ENCODE measurements around the gene CDC27.
"Not testable (repeated sequence)": the region's sequence is repeated elsewhere in the genome, so short reads cannot be mapped to it uniquely, and the experiment has no call there.

CDC27 gene

DNA sequence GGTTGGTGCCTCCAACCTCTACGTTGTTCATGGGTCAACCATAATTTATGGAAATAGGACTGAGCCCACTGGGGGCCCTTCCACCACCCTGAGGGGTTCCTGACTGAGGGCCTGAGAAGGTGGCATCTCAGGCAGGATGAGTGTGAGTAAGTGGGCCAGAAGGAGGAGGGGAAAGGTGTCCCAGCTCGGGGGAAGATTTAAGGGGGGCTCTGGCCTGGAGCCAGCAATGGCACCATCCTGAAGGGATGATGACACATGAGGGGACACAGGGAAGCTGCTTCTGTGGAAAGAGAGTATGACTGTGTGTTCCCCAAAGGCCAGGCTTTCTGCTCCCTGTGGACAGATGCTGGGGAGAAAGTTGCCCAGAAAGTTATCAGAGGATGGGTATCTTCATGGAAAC is 38.8 kb upstream of the CDC27 start:
- H3K36me3 ChIP-seq (ENCODE audit: control insufficient read depth, insufficient read depth, low read length): no peaks in the 10 kb centered on the region
- no peak overlapping the region for H3K27ac ChIP-seq (ENCODE audit: low read length)
- no peak for DNase-seq (ENCODE audit: low read depth, low spot score)
- H3K4me1 ChIP-seq (ENCODE audit: control insufficient read depth, insufficient read depth, low read length): no peaks in the 10 kb centered on the region
- WGBS (ENCODE audit: insufficient coverage, insufficient read length): no CpG with 5 or more reads among the region's 2 CpGs
- no peaks in the 10 kb centered on the region for H3K9me3 ChIP-seq (ENCODE audit: control insufficient read depth, insufficient read depth, low read length)
- H3K4me3 ChIP-seq (ENCODE audit: low read length): no peak overlapping the region
- H3K27me3 ChIP-seq (ENCODE audit: control insufficient read depth, insufficient read depth, low read length): no peaks in the 10 kb centered on the region

DNA sequence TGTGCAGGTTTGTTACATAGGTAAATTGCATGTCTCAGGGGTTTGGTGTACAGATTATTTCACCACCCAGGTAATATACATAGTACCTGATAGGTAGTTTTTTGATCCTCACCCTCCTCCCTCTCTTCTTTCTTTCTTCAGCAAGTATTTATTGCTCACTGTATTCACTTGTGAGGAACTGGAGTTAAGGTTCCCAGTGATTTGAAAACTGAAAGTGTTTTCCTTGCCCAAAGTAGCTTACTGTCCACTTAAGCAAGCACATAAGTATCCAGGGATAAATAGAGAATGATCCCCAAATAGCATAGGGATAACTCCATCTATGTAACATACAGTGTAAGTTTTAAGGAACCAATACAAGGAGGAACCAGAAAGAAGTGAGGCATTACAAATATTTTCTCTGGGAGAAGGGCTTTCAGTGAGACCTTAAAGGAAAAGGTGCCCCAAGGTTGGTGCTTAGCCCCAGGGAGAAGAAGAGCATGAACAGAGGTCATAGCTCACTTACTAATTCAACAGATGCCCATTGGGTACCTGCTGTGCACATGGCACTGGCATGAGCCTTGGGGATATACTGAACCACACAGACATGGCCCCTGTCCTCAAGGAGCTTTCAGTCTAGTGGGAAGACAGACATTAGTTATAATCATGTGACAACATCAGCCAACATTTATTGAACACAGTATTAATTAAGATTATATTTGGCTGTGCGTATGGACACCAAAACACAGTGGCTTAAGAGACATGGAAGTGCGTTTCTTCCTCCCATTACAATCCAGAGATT is 37.0 kb upstream of the CDC27 start:
- H3K4me3 ChIP-seq (ENCODE audit: low read length): no peak overlapping the region
- H3K27ac ChIP-seq (ENCODE audit: low read length): no peak overlapping the region
- WGBS (ENCODE audit: insufficient coverage, insufficient read length): no CpG with 5 or more reads among the region's 2 CpGs
- no peaks in the 10 kb centered on the region for H3K4me1 ChIP-seq (ENCODE audit: control insufficient read depth, insufficient read depth, low read length)
- H3K9me3 ChIP-seq (ENCODE audit: control insufficient read depth, insufficient read depth, low read length): no peaks in the 10 kb centered on the region
- H3K27me3 ChIP-seq (ENCODE audit: control insufficient read depth, insufficient read depth, low read length): no peaks in the 10 kb centered on the region
- no peak for DNase-seq (ENCODE audit: low read depth, low spot score)
- H3K36me3 ChIP-seq (ENCODE audit: control insufficient read depth, insufficient read depth, low read length): no peaks in the 10 kb centered on the region

DNA sequence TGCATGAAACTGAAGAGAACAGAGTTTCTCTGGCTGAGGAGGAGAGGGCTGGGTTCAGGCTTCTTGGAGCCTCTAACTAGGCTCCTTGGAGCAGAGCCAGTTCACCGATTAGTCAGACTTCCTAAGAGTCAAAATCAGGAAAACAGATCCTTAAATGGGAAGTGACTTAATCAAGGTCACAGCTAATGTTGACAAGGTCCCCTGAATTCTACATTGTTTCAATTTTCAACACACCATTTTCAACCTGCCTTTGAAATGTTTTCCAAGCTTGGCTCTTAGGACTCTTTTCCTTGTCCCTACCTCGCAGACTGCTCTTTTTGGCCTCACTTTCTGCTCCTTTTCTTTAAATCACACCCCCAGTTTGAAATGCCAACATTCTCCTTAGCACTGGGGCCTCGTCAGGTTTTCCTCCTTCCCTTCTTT is 36.4 kb upstream of the CDC27 start:
- H3K27ac ChIP-seq (ENCODE audit: low read length): no peak overlapping the region

DNA sequence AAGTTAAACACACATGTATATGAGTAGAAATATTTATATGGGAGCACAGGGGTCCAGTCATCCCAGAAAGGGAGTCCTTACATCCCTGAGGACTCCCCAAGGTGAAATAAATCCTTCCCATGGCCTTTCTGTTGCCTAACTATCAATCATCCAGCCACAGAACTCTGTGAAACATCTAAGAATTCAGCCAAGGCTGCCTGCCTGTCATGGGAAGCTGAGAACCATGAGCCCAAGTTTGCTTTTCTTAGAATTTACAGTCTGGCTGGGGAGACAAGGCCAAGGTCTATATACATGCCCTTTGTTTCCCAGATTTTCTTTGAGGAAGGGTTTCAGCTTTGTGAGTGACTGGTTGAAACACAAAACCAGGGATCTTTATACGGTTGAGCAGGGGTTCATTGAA is 35.9 kb upstream of the CDC27 start:
- Histone ChIP-seq H3K36me3 (ENCODE audit: control insufficient read depth, insufficient read depth, low read length) (no peaks in the 10 kb centered on the region), H3K27ac (ENCODE audit: low read length) (no peak overlapping the region), H3K27me3 (ENCODE audit: control insufficient read depth, insufficient read depth, low read length) (no peaks in the 10 kb centered on the region), H3K9me3 (ENCODE audit: control insufficient read depth, insufficient read depth, low read length) (no peaks in the 10 kb centered on the region), H3K4me1 (ENCODE audit: control insufficient read depth, insufficient read depth, low read length) (peaks cover 2% of the 10 kb centered on the region; the same call in 1 of the 2 replicates), H3K4me3 (ENCODE audit: low read length) (no peak overlapping the region)
- DNase-seq (ENCODE audit: low read depth, low spot score): no peak
- WGBS (ENCODE audit: insufficient coverage, insufficient read length): no CpG with 5 or more reads among the region's 1 CpG

More for the DNA sequence above, 36.4 kb upstream of the CDC27 start:
- peaks cover 2% of the 10 kb centered on the region; the same call in 1 of the 2 replicates for H3K4me1 ChIP-seq (ENCODE audit: control insufficient read depth, insufficient read depth, low read length)
- no peak overlapping the region for H3K4me3 ChIP-seq (ENCODE audit: low read length)
- no peaks in the 10 kb centered on the region for H3K9me3 ChIP-seq (ENCODE audit: control insufficient read depth, insufficient read depth, low read length)
- no CpG with 5 or more reads among the region's 3 CpGs for WGBS (ENCODE audit: insufficient coverage, insufficient read length)
- no peak for DNase-seq (ENCODE audit: low read depth, low spot score)
- no peaks in the 10 kb centered on the region for H3K27me3 ChIP-seq (ENCODE audit: control insufficient read depth, insufficient read depth, low read length)
- no peaks in the 10 kb centered on the region for H3K36me3 ChIP-seq (ENCODE audit: control insufficient read depth, insufficient read depth, low read length)

DNA sequence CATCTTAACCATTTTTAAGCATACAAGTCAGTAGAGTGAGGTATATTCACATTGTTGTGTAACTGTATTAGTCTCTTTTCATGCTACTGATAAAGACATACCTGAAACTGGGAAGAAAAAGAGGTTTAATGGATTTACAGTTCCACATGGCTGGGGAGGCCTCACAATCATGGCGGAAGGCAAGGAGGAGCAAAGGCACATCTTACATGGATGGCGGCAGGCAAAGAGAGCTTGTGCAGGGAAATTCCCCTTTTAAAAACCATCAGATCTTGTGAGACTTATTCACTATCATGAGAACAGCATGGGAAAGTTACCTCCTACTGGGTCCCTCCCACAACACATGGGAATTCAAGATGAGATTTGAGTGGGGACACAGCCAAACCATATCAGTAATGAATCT is 35.0 kb upstream of the CDC27 start:
- not testable (repeated sequence) for H3K27me3 ChIP-seq (ENCODE audit: control insufficient read depth, insufficient read depth, low read length); H3K27ac ChIP-seq (ENCODE audit: low read length)
- no CpG with 5 or more reads among the region's 2 CpGs for WGBS (ENCODE audit: insufficient coverage, insufficient read length)

DNA sequence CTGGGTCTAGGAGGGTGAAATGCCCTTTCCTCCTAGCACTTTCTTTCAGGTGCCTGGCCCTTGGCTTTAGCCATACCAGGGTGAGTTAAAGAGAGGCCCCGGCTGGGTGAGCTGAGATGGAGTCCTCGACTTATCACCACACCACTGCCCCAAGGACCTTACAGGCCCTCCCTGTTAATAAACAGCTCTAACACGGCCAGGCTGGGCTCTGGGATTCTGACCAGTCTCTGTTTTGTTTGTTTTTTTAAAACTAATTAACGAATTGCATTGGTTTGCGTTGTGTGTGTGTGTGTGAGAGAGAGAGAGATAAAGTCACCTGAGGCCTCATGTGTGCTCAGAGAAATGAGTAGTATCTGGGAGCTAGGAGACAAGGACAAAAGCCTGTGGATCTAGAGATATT is 34.4 kb upstream of the CDC27 start:
- no peak overlapping the region for H3K27ac ChIP-seq (ENCODE audit: low read length)
- WGBS (ENCODE audit: insufficient coverage, insufficient read length): no CpG with 5 or more reads among the region's 5 CpGs
- H3K4me3 ChIP-seq (ENCODE audit: low read length): no peak overlapping the region
- no peaks in the 10 kb centered on the region for H3K27me3 ChIP-seq (ENCODE audit: control insufficient read depth, insufficient read depth, low read length)
- DNase-seq (ENCODE audit: low read depth, low spot score): no peak
- no peaks in the 10 kb centered on the region for H3K9me3 ChIP-seq (ENCODE audit: control insufficient read depth, insufficient read depth, low read length)
- H3K4me1 ChIP-seq (ENCODE audit: control insufficient read depth, insufficient read depth, low read length): peaks cover 2% of the 10 kb centered on the region; the same call in 1 of the 2 replicates
- H3K36me3 ChIP-seq (ENCODE audit: control insufficient read depth, insufficient read depth, low read length): no peaks in the 10 kb centered on the region

More for the DNA sequence above, 35.0 kb upstream of the CDC27 start:
- H3K9me3 ChIP-seq (ENCODE audit: control insufficient read depth, insufficient read depth, low read length); H3K36me3 ChIP-seq (ENCODE audit: control insufficient read depth, insufficient read depth, low read length); H3K4me1 ChIP-seq (ENCODE audit: control insufficient read depth, insufficient read depth, low read length); DNase-seq (ENCODE audit: low read depth, low spot score); H3K4me3 ChIP-seq (ENCODE audit: low read length): not testable (repeated sequence)

DNA sequence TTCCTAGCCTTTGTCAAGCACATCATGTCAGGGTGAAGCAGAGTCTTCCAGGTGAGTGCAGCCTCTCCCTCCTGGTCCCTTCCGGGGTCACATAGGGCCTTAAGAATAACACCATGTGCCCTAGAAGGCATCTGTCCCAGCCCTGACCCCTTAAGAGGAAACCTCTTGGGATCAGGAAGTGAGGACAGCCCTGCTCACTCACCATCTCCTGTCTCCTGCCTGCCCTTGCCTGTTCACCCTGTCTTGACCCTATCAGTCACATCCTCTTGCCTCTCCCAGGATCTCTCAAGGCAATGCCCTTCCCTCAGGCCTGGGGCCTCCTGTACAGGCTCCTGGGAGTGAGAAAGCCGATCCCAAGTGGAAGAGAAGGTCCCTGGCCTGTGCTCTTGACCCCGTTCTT is 33.9 kb upstream of the CDC27 start:
- Histone ChIP-seq H3K27ac (ENCODE audit: low read length) (no peak overlapping the region), H3K9me3 (ENCODE audit: control insufficient read depth, insufficient read depth, low read length) (no peaks in the 10 kb centered on the region), H3K27me3 (ENCODE audit: control insufficient read depth, insufficient read depth, low read length) (no peaks in the 10 kb centered on the region), H3K4me3 (ENCODE audit: low read length) (no peak overlapping the region), H3K4me1 (ENCODE audit: control insufficient read depth, insufficient read depth, low read length) (peaks cover 2% of the 10 kb centered on the region; the same call in 1 of the 2 replicates), H3K36me3 (ENCODE audit: control insufficient read depth, insufficient read depth, low read length) (no peaks in the 10 kb centered on the region)
- WGBS (ENCODE audit: insufficient coverage, insufficient read length): no CpG with 5 or more reads among the region's 3 CpGs
- no peak for DNase-seq (ENCODE audit: low read depth, low spot score)

DNA sequence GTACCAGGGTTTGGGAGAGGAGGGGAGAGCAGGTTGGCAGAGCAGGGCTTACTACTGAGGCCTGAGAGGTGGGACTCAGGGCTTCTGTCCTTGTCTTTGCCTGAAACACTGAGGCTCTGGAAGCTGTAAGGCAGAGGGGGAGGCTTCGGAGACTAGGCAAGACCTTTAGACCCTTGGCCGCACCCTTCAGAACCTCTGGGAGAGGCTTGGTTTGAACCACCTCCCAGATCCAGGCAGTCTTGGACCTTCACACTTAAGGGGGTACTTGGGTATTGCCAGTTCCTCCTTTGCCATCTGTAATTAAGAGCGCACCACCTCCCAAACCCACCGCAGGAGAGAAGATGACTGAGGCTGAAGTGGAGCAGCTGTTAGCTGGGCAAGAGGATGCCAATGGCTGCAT is 33.0 kb upstream of the CDC27 start:
- WGBS (ENCODE audit: insufficient coverage, insufficient read length): no CpG with 5 or more reads among the region's 4 CpGs
- no peak overlapping the region for H3K27ac ChIP-seq (ENCODE audit: low read length)

DNA sequence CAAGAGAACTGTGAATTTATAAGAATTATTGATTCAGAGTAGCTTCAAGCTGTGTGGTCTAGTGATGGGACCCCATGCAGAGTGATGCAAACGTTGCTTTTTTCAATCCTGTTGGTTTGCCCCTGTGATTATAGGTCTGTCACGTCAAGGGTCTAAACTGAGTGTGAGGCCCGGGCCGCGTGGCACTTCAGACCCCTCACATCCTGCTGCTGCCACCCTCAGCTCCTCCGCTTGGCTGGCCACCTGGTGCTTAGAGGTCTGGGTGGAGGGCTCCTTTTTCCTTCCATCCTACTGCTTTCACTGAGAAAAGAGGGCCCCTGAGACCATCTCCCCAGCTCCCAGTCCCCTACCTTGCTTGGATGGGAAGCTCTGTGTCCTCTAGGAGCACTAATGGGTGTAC is 32.1 kb upstream of the CDC27 start:
- no peaks in the 10 kb centered on the region for H3K9me3 ChIP-seq (ENCODE audit: control insufficient read depth, insufficient read depth, low read length)
- H3K27me3 ChIP-seq (ENCODE audit: control insufficient read depth, insufficient read depth, low read length): no peaks in the 10 kb centered on the region
- no peak overlapping the region for H3K4me3 ChIP-seq (ENCODE audit: low read length)
- no CpG with 5 or more reads among the region's 6 CpGs for WGBS (ENCODE audit: insufficient coverage, insufficient read length)
- H3K4me1 ChIP-seq (ENCODE audit: control insufficient read depth, insufficient read depth, low read length): peaks cover 2% of the 10 kb centered on the region; the same call in 1 of the 2 replicates
- H3K27ac ChIP-seq (ENCODE audit: low read length): no peak overlapping the region
- no peak for DNase-seq (ENCODE audit: low read depth, low spot score)
- no peaks in the 10 kb centered on the region for H3K36me3 ChIP-seq (ENCODE audit: control insufficient read depth, insufficient read depth, low read length)

More for the DNA sequence above, 33.0 kb upstream of the CDC27 start:
- H3K4me3 ChIP-seq (ENCODE audit: low read length): no peak overlapping the region
- H3K27me3 ChIP-seq (ENCODE audit: control insufficient read depth, insufficient read depth, low read length): no peaks in the 10 kb centered on the region
- DNase-seq (ENCODE audit: low read depth, low spot score): no peak
- H3K4me1 ChIP-seq (ENCODE audit: control insufficient read depth, insufficient read depth, low read length): peaks cover 2% of the 10 kb centered on the region; the same call in 1 of the 2 replicates
- no peaks in the 10 kb centered on the region for H3K36me3 ChIP-seq (ENCODE audit: control insufficient read depth, insufficient read depth, low read length)
- H3K9me3 ChIP-seq (ENCODE audit: control insufficient read depth, insufficient read depth, low read length): no peaks in the 10 kb centered on the region

DNA sequence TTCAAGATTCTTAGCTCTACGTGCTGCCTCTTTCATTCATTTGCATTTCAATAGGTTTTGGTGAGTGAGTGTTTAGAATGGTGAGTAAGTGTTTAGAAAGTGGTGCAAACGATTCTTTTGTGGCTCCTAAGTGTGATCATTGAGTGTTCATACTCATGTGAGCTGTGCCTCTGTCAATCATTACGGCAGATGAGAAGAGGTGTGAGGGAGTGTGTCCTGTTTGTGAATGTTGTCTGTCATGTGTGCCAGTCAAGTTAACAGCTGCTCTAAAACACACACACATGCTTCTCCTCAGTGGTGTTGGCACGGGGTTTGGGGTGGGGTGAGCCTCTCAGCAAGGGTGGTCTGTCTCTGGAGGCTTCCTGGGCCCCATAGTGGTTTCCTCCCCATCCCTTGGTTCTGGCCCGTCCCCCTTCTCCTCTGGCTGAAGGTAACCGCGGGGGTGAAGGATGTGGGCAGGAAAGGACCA is 31.5 kb upstream of the CDC27 start:
- DNase-seq (ENCODE audit: low read depth, low spot score): no peak
- Histone ChIP-seq H3K27ac (ENCODE audit: low read length) (no peak overlapping the region), H3K4me1 (ENCODE audit: control insufficient read depth, insufficient read depth, low read length) (peaks cover 2% of the 10 kb centered on the region; the same call in 1 of the 2 replicates), H3K27me3 (ENCODE audit: control insufficient read depth, insufficient read depth, low read length) (no peaks in the 10 kb centered on the region), H3K36me3 (ENCODE audit: control insufficient read depth, insufficient read depth, low read length) (no peaks in the 10 kb centered on the region), H3K4me3 (ENCODE audit: low read length) (no peak overlapping the region), H3K9me3 (ENCODE audit: control insufficient read depth, insufficient read depth, low read length) (no peaks in the 10 kb centered on the region)
- WGBS (ENCODE audit: insufficient coverage, insufficient read length): no CpG with 5 or more reads among the region's 7 CpGs
